ENCODE results near the gene PRKG1. TPM values are rescaled to one million over a fixed set of nuclear protein-coding genes. Genes with fewer than 3 reads are reported as not detected.

Gene PRKG1
- total and polyA plus RNA-seq, 2 of the 8 experiments (the other 6 are each of a cell fraction or from before 2014, with no cell fraction given): 4.2 to 15.2 TPM

DNA sequence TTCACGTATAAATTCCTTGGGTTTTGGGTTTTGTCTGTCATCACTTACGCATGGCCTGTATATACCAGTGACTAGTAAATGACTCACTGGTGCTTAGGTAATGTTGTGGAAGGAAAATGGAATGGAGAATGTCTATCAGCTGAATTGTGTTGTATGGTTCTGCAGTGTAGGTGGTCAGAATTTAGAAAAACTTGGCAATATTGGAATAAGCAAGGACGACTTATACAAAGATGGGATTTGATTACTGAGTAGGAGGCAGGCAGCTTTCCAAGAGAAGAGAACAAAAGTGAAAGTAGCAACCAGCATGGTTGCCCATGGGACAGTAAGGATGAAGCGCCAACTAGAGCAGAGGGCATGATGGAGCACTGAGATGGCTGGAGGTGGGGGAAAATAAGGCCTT, 793.7 kb downstream of the PRKG1 start:
- FAIRE-seq: no peak
- no peaks in the 10 kb centered on the region for H3K4me1 ChIP-seq (replicated peaks in 1 of 4; ENCODE audit: control insufficient read depth in 3 of 4, insufficient read depth in 4 of 4, low read length in 3 of 4)
- H3K4me2 ChIP-seq (ENCODE audit: insufficient read depth in 1 of 2, low read depth in 2 of 2, low read length in 2 of 2): no peak overlapping the region

More for the DNA sequence above, 793.7 kb downstream of the PRKG1 start:
- H3K4ac ChIP-seq (replicated peaks; ENCODE audit: insufficient read length, low read depth, low read length): no peak overlapping the region
- H2AFZ ChIP-seq (ENCODE audit: low read length): no peak overlapping the region
- H2BK5ac ChIP-seq (ENCODE audit: low read depth, low read length): no peak overlapping the region
- H3K4me3 ChIP-seq (ENCODE audit: extremely low read depth in 1 of 4, insufficient read depth in 2 of 4, low read depth in 3 of 4, low read length in 4 of 4): no peak overlapping the region
- no peak overlapping the region for H4K5ac ChIP-seq (ENCODE audit: insufficient read length, low read depth, low read length)
- H3K23ac ChIP-seq (ENCODE audit: insufficient read length): no peak overlapping the region
- TF ChIP-seq RFX5 (IDR thresholded peaks at IDR 0.05; ENCODE audit: borderline replicate concordance, low read depth, low read length) (no peak), KDM4A (IDR thresholded peaks at IDR 0.05; ENCODE audit: low read depth, low read length, severe bottlenecking) (no peak), SAP30 (IDR thresholded peaks at IDR 0.05; ENCODE audit: insufficient read depth, insufficient replicate concordance, low read length) (no peak), ZNF274 (IDR thresholded peaks at IDR 0.05; ENCODE audit: borderline replicate concordance, extremely low read depth, low read length) (no peak), MAFK (IDR thresholded peaks at IDR 0.05; ENCODE audit: low read depth, low read length) (no peak), SP4 (IDR thresholded peaks at IDR 0.05; ENCODE audit: low read length) (no peak), POLR2AphosphoS5 (IDR thresholded peaks at IDR 0.05; ENCODE audit: low read depth, low read length) (no peak), JUND (IDR thresholded peaks at IDR 0.05; ENCODE audit: low read length) (no peak), POLR2A (IDR thresholded peaks at IDR 0.05; ENCODE audit: control extremely low read depth in 1 of 2, low read depth in 2 of 2, low read length in 2 of 2) (no peak), NANOG (IDR thresholded peaks at IDR 0.05; ENCODE audit: insufficient read depth, low read depth, low read length, poor library complexity, severe bottlenecking) (no peak), ASH2L (IDR thresholded peaks at IDR 0.05; ENCODE audit: low read length) (no peak)
- H2AK5ac ChIP-seq (ENCODE audit: low read depth, low read length): no peak overlapping the region
- H3K18ac ChIP-seq (ENCODE audit: extremely low read depth, low read length): no peak overlapping the region
- no peaks in the 10 kb centered on the region for H4K20me1 ChIP-seq (replicated peaks in 1 of 2; ENCODE audit: control insufficient read depth in 1 of 2, insufficient read depth in 2 of 2, low read length in 2 of 2)
- no peaks in the 10 kb centered on the region for H3K36me3 ChIP-seq (ENCODE audit: control insufficient read depth in 2 of 4, insufficient read depth in 4 of 4, low read length in 3 of 4)
- H4K8ac ChIP-seq (ENCODE audit: extremely low read depth, insufficient read depth, low read length): no peak overlapping the region
- H3K9ac ChIP-seq (replicated peaks in 1 of 4; ENCODE audit: extremely low read depth in 1 of 4, low read depth in 3 of 4, low read length in 3 of 4): no peak overlapping the region
- H2BK20ac ChIP-seq (ENCODE audit: low read length): no peak overlapping the region
- H3K27me3 ChIP-seq (replicated peaks in 1 of 4; ENCODE audit: control insufficient read depth in 3 of 4, extremely low read depth in 1 of 4, insufficient read depth in 3 of 4, low read length in 3 of 4): no peaks in the 10 kb centered on the region
- H3K14ac ChIP-seq (ENCODE audit: insufficient read length): no peak overlapping the region
- no peak overlapping the region for H2BK12ac ChIP-seq (ENCODE audit: low read depth, low read length)
- H3K23me2 ChIP-seq (ENCODE audit: low read depth, low read length): no peaks in the 10 kb centered on the region
- no peaks in the 10 kb centered on the region for H3K9me3 ChIP-seq (ENCODE audit: insufficient read depth in 2 of 2, low read depth in 1 of 2, low read length in 1 of 2)
- H3K27ac ChIP-seq (ENCODE audit: low read depth, low read length): no peak overlapping the region
- no peaks in the 10 kb centered on the region for H3K79me1 ChIP-seq (ENCODE audit: low read depth, low read length)
- ChIA-PET CTCF (ENCODE audit: partially characterized antibody) (interaction anchor here (1.3 to 1.4 kb wide), 3 partner anchors 9 to 348 kb away, joined by 3 to 6 read pairs (median 3); no protein-coding TSS in a partner anchor), POLR2A (ENCODE audit: partially characterized antibody) (no interaction called here)
- H3K56ac ChIP-seq (replicated peaks; ENCODE audit: insufficient read length, low read depth, low read length): no peak overlapping the region
- no peak overlapping the region for H2BK15ac ChIP-seq (ENCODE audit: low read length)
- no peak overlapping the region for H4K91ac ChIP-seq (replicated peaks; ENCODE audit: insufficient read length, low read length)
- no peaks in the 10 kb centered on the region for H3K79me2 ChIP-seq (ENCODE audit: control insufficient read depth in 1 of 2, insufficient read depth in 2 of 2, low read length in 2 of 2)
- 89% methylated on average over 4 of the region's 4 CpGs; no CpG with 5 or more reads in 1 of the 2 experiments for WGBS, 2 experiments (ENCODE audit: extremely low coverage in 1 of 2, insufficient coverage in 1 of 2, insufficient read length in 1 of 2, insufficient replicate concordance in 2 of 2, low coverage in 1 of 2, low lambda C conversion rate in 2 of 2, missing lambda C conversion rate in 1 of 2)
- no peak for DNase-seq (ENCODE audit: low read depth in 1 of 2, low spot score in 2 of 2)
- H2BK120ac ChIP-seq (replicated peaks; ENCODE audit: low read depth, low read length): no peak overlapping the region

Measured in H1 (cell line).